GM21737 (cell line): ENCODE measurements around the gene DRAM2.
"Not testable (repeated sequence)": the region's sequence is repeated elsewhere in the genome, so short reads cannot be mapped to it uniquely, and the experiment has no call there.

Experiments used
- ATAC-seq: cut with Tn5 transposase; IDR thresholded peaks from one replicate; pipeline ENCODE4 v1.9.1; 2021; ENCODE audit warnings: mild to moderate bottlenecking, moderate library complexity; ENCODE audit not compliant: unreplicated experiment

DRAM2 gene

GRCh38 chr1:111145542-111145941 lies 5.6 kb upstream of the DRAM2 start:
- ATAC-seq = no peak

- no peak for ATAC-seq
Observed at GRCh38 chr1:111142356-111142975, 2.6 kb upstream of the DRAM2 start.

GRCh38 chr1:111141245-111142220 lies 1.6 kb upstream of the DRAM2 start:
- no peak for ATAC-seq

GRCh38 chr1:111140680-111140967 lies 731 bp upstream of the DRAM2 start:
- ATAC-seq = no peak

- ATAC-seq = peak; percentile 43
Observed at GRCh38 chr1:111139324-111139955, 453 bp downstream of the DRAM2 start.

- ATAC-seq = no peak
Observed at GRCh38 chr1:111133866-111134265, 6.0 kb downstream of the DRAM2 start.

- ATAC-seq = no peak
Observed at GRCh38 chr1:111131693-111132092, 8.2 kb downstream of the DRAM2 start.

- no peak for ATAC-seq
Observed at GRCh38 chr1:111129376-111129775, 10.5 kb downstream of the DRAM2 start.

- ATAC-seq = peak; percentile 75
Observed at GRCh38 chr1:111127923-111128643, 11.8 kb downstream of the DRAM2 start.

- ATAC-seq = no peak
Observed at GRCh38 chr1:111126354-111126753, 13.5 kb downstream of the DRAM2 start.

GRCh38 chr1:111116496-111116895 lies 23.4 kb downstream of the DRAM2 start:
- ATAC-seq = no peak

GRCh38 chr1:111110197-111110899 lies 29.5 kb downstream of the DRAM2 start:
- no peak for ATAC-seq

GRCh38 chr1:111104981-111105380 lies 34.9 kb downstream of the DRAM2 start:
- no peak for ATAC-seq

GRCh38 chr1:111101854-111102642 lies 37.8 kb downstream of the DRAM2 start:
- ATAC-seq = no peak

- ATAC-seq = no peak
Observed at GRCh38 chr1:111099289-111099688, 40.6 kb downstream of the DRAM2 start.

- no peak for ATAC-seq
Observed at GRCh38 chr1:111097356-111098099, 42.4 kb downstream of the DRAM2 start.

- ATAC-seq = not testable (repeated sequence)
Observed at GRCh38 chr1:111095421-111095820, 44.5 kb downstream of the DRAM2 start.

GRCh38 chr1:111089638-111090037 lies 50.3 kb downstream of the DRAM2 start:
- ATAC-seq = no peak

- no peak for ATAC-seq
Observed at GRCh38 chr1:111085676-111086075, 54.2 kb downstream of the DRAM2 start.
